Brain microvascular endothelial cell (primary cell): ENCODE measurements around the gene PER1.

ENCODE experiments used
- DNase-seq: peaks from one replicate; pipeline ENCODE4 v3.0.0-alpha.2; 2020
- H3K27ac ChIP-seq: fragments of 250-450 bp; sonication (Bioruptor Pico); 2 replicates; pipeline ENCODE4 v1.5.1; 2020; ENCODE audit warnings: mild to moderate bottlenecking, moderate library complexity
- H3K27me3 ChIP-seq: fragments of 250-450 bp; sonication (Bioruptor Pico); replicated peaks from 2 replicates; pipeline ENCODE4 v1.5.1; 2020; ENCODE audit warnings: mild to moderate bottlenecking
- H3K36me3 ChIP-seq: fragments of 250-450 bp; sonication (Bioruptor Pico); replicated peaks from 2 replicates; pipeline ENCODE4 v1.5.1; 2020; ENCODE audit warnings: mild to moderate bottlenecking
- H3K4me3 ChIP-seq: 2 replicates; pipeline ENCODE4 v1.5.1; 2011; ENCODE audit warnings: low read depth, mild to moderate bottlenecking, control low read depth, low read length, moderate library complexity
- in situ Hi-C: cut with HindIII; loops from 2 replicates; pipeline ENCODE4 v1.10.0; 2017; ENCODE audit warnings: low sequenced_read_pairs, low pct_ligation_motif_present
- TF ChIP-seq, protein P1 (sequence below): IDR thresholded peaks from 2 replicates; pipeline ENCODE4 v1.5.1; 2011; ENCODE audit warnings: low read depth, mild to moderate bottlenecking, moderate library complexity, low read length, control low read depth, inconsistent platforms; ENCODE audit errors: missing control alignments

The PER1 gene

DNA sequence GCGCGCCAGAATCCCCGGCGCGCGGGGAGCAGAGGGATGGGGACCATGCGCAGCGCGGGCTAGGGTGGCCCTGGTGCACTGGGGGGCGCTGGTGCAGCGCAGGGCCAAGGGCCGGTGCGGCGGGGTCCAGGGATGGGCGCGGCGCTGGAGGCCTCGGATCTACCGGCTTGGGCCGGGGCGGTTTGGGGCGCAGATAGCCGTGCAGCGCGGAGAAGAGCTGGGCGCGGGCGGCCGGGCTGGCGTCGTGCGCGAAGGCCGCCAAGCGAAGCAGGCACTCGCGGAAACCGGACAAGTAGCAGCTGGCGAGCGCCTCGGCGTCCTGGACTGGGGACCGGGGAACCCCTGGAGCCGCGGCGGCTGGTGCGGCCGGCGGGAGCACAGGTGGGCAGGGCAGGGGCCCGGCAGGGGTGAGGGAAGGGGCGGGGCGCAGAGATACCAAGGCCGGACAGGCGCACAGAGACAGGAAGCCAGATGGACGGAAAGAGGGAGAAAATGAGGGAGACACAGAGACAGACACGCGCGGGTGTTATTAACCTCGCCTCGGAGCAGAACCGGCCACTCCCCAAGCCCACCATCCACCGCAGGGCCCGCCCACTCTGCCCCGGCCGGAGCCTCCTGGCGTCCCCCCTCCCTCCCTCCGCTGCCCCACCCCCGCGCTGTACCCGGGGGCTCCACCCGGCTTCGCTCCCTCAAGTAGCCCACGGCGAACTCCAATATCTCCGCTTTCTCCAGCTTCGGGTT lies 30.4 kb downstream of the PER1 start:
- DNase-seq: peak; percentile 47
- no peak overlapping the region for H3K27ac ChIP-seq
- H3K4me3 ChIP-seq: peak overlapping the region; percentile 66
- TF ChIP-seq, protein P1, sequence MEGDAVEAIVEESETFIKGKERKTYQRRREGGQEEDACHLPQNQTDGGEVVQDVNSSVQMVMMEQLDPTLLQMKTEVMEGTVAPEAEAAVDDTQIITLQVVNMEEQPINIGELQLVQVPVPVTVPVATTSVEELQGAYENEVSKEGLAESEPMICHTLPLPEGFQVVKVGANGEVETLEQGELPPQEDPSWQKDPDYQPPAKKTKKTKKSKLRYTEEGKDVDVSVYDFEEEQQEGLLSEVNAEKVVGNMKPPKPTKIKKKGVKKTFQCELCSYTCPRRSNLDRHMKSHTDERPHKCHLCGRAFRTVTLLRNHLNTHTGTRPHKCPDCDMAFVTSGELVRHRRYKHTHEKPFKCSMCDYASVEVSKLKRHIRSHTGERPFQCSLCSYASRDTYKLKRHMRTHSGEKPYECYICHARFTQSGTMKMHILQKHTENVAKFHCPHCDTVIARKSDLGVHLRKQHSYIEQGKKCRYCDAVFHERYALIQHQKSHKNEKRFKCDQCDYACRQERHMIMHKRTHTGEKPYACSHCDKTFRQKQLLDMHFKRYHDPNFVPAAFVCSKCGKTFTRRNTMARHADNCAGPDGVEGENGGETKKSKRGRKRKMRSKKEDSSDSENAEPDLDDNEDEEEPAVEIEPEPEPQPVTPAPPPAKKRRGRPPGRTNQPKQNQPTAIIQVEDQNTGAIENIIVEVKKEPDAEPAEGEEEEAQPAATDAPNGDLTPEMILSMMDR: peak; percentile 46
- H3K36me3 ChIP-seq: no peaks in the 10 kb centered on the region
- no peaks in the 10 kb centered on the region for H3K27me3 ChIP-seq
- in situ Hi-C loops: no loop called here

DNA sequence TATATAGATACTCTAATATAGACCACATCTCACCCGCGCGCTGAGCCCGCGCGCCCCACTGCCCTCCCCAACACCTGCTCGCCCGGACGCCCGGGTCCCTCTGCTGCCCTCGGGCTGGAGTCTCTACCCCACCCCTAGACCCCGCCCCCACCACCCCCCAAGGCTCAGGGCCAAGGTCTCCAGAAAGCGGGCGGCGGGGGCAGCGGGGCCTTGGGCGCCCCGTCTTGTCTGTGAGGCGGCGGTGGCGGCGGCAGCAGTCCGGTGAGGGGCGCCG lies 30.9 kb downstream of the PER1 start:
- TF ChIP-seq, protein P1: no peak
- Histone ChIP-seq H3K27ac (no peak overlapping the region), H3K4me3 (peak overlapping the region; percentile 66), H3K36me3 (no peaks in the 10 kb centered on the region), H3K27me3 (peaks cover 3% of the 10 kb centered on the region)
- in situ Hi-C loops: no loop called here
- no peak for DNase-seq

DNA sequence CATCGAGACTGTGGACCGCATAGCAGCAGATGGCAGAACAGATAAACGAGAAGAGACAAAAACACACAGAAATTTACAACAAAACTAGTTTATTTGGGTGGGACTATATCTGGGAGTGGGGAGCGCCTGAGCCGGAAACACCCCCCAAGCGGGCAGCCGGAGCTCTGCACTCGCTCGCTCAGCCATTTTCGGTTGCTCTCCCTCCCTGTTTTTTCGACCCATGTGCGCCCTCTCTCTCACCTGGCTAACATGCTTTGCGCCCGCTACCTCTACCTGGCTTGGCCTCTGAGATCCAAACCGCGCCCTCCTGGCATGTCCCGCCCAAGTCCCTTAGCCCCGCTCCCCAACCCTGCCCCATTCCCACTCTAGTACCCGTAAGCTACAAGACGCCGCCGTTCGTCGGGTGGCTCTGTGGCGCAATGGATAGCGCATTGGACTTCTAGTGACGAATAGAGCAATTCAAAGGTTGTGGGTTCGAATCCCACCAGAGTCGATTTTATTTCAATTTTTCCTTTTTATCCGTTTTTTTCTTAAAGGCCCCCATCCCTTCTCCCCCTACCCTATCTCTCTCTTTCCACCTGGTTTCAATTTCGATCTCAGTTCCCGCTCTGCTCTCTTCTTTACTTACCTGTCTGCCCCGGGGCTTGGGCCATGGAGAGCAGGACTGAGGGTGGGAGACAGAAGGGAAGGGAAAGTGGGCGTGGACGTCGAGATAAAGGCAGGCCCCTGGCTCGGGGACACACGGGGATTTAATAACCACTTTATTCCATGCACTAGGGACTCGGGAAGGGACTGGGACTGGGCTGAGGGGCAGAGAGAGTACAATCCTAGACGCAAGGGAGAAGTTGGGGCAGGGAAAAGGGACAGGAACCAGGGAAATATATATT lies 31.4 kb downstream of the PER1 start:
- in situ Hi-C loops: no loop called here
- Histone ChIP-seq H3K27me3 (peaks cover 8% of the 10 kb centered on the region), H3K4me3 (peak overlapping the region; percentile 66), H3K27ac (no peak overlapping the region), H3K36me3 (no peaks in the 10 kb centered on the region)
- peak; percentile 66 for DNase-seq
- TF ChIP-seq, protein P1: peak; percentile 63

DNA sequence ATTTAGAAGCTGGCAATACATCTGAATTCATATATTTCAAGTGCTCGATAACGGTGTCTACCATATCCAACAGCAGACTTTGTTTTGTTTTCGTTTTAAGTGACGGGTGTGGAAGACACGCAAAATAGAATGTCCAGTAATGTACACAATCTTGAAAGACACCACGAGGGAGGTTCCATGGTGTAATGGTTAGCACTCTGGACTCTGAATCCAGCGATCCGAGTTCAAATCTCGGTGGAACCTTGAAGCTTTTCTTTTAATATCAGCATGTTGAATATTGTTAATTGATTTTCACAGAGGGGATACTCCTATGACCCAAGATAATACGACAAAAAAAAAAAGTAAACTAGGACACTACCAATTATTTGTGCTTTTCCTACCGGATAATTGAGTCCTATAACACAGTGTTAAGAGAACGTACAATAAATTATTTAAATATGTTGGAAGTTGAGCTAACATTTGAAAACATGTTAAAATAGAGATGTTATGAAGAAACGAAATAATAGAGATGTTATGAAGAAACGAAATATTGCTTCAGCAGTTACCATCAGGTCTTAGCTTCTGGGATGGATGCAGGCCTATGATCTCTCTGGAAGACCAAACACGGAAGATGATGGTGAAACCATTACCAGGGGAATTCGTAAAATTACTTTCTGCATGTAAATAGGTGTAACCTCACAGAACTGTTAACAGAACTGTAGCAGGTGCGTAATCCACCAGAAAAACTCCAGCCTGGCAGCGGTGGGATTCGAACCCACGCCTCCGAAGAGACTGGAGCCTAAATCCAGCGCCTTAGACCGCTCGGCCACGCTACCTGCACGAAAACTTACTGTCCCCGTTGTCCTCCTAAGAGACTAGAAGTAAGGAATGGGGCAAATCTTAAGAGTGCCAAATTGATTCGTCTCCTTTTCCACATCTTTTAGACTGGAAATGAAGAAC lies 32.4 kb downstream of the PER1 start:
- Histone ChIP-seq H3K36me3 (no peaks in the 10 kb centered on the region), H3K27ac (no peak overlapping the region), H3K4me3 (peak overlapping the region; percentile 66), H3K27me3 (peaks cover 11% of the 10 kb centered on the region)
- peak; percentile 89 for DNase-seq
- TF ChIP-seq, protein P1: no peak
- in situ Hi-C loops: loop anchor here (10.0 kb wide), 1 partner anchor 65 kb away; no protein-coding TSS in a partner anchor

DNA sequence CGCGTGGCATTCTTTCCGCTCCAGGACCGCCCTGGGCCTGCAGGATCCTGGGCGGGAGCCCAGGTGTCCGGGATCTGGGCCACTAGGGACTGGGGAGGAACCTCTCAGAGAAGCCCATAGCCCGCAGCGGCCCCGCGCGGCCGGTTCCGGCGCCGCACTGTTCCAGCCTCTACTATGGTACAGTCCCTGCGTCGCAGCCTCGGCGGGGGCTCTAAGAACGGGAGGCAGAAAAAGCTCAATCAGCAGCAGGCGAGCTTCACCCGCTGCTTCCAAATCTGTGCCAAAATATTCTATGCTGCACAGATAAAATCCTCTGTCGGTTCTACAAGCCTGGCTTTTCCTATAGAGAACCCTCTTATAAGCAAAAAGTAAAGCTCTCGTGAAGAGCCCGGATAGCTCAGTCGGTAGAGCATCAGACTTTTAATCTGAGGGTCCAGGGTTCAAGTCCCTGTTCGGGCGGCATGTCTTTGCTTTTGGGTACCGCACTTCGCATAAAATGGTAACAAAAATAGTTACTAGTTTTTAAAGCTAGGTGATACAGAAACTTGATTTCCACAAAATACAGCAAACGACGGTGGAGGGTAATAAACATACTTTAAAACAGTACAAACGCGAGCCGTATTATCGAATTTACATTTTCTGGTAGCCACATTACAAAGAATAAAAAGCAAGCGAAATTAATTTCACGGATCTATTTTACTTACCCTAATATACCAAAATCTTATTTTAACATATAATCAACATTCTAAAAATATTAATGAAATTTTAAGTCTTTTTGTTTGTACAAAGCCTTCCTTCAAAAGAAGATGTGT lies 33.2 kb downstream of the PER1 start:
- H3K27me3 ChIP-seq: peaks cover 11% of the 10 kb centered on the region
- no peaks in the 10 kb centered on the region for H3K36me3 ChIP-seq
- H3K27ac ChIP-seq: no peak overlapping the region
- TF ChIP-seq, protein P1: peak; percentile 94
- in situ Hi-C loops: loop anchor here (10.0 kb wide), 1 partner anchor 64 kb away; no protein-coding TSS in a partner anchor
- DNase-seq: peak; percentile 85
- H3K4me3 ChIP-seq: peak overlapping the region; percentile 65
